Hippocampal formation (tissue), 2 donors: Measurements from ENCODE around the gene ZNF771.
A peak's percentile ranks its signal among the peaks of the same experiment; 100 is the strongest.
"Not testable (repeated sequence)": the region's sequence is repeated elsewhere in the genome, so short reads cannot be mapped to it uniquely, and the experiment has no call there.

Experiments
- DNase-seq, 2 donors: peaks; one replicate each; lab custom pipeline; 2025; lab: John Stamatoyannopoulos, UW

The ZNF771 gene

GRCh38 chr16:30430428-30430970, 23.1 kb downstream of the ZNF771 start:
- DNase-seq: no peak

- no peak for DNase-seq
Measured at GRCh38 chr16:30434852-30435251, 27.4 kb downstream of the ZNF771 start.

GRCh38 chr16:30437511-30438046, 30.2 kb downstream of the ZNF771 start:
- DNase-seq: no peak

GRCh38 chr16:30438835-30439234, 31.4 kb downstream of the ZNF771 start:
- DNase-seq: no peak

- no peak for DNase-seq
Measured at GRCh38 chr16:30439720-30440348, 32.4 kb downstream of the ZNF771 start.

GRCh38 chr16:30443631-30444030, 36.2 kb downstream of the ZNF771 start:
- DNase-seq: no peak

GRCh38 chr16:30444231-30445148, 37.1 kb downstream of the ZNF771 start:
- no peak for DNase-seq

- DNase-seq: no peak
Measured at GRCh38 chr16:30445149-30445407, 37.7 kb downstream of the ZNF771 start.

GRCh38 chr16:30445408-30446202, 38.2 kb downstream of the ZNF771 start, which contains the start of gene SEPHS2:
Gene SEPHS2 (minus strand): TSS chr16:30445874. CDS start chr16:30445727, 147 bp downstream.
- DNase-seq: peak; percentile 91 to 92

- DNase-seq: no peak
Measured at GRCh38 chr16:30446203-30446595, 38.8 kb downstream of the ZNF771 start.

- no peak for DNase-seq
Measured at GRCh38 chr16:30447512-30448226, 40.3 kb downstream of the ZNF771 start.

GRCh38 chr16:30449116-30449435, 41.7 kb downstream of the ZNF771 start:
- no peak for DNase-seq

- not testable (repeated sequence) for DNase-seq
Measured at GRCh38 chr16:30452709-30453580, 45.5 kb downstream of the ZNF771 start.

GRCh38 chr16:30456302-30456701, 48.9 kb downstream of the ZNF771 start:
- no peak for DNase-seq

- no peak for DNase-seq
Measured at GRCh38 chr16:30457256-30457655, 49.9 kb downstream of the ZNF771 start.

- no peak for DNase-seq
Measured at GRCh38 chr16:30457743-30458560, 50.5 kb downstream of the ZNF771 start.

GRCh38 chr16:30458561-30459394, 51.4 kb downstream of the ZNF771 start:
- peak in 1 of 2 donors; percentile 8 for DNase-seq

- no peak for DNase-seq
Measured at GRCh38 chr16:30459456-30459855, 52.0 kb downstream of the ZNF771 start.

- DNase-seq: not testable (repeated sequence)
Measured at GRCh38 chr16:30461426-30461825, 54.0 kb downstream of the ZNF771 start.
